Adipose tissue (tissue), 3 donors: Measurements from ENCODE around the gene SLC39A5. TPM values are rescaled to one million over a fixed set of nuclear protein-coding genes. Genes with fewer than 3 reads are reported as not detected.
A peak's percentile ranks its signal among the peaks of the same experiment; 100 is the strongest.

Experiments
- H3K27ac ChIP-seq: one replicate; pipeline ENCODE4 v1.5.1; 2013; ENCODE audit warnings: low read depth, low read length
- WGBS, 3 donors: extraction: QIAGEN DNeasy Blood & Tissue Kit; methylation state at CpG; one replicate each; pipeline ENCODE4 v1.1.7; 2013; 5-methylcytosine and 5-hydroxymethylcytosine counted together
- polyA plus RNA-seq, 3 donors: library from polyadenylated mRNA; stranded (reverse); fragments of 200-250 nt; gene quantifications; one replicate each; pipeline ENCODE4 v1.2.3, GENCODE V29; 2013
- donor health status: healthy with polysubstance abuse.
- donor health status: Bipolar disorder and iron deficiency.
- donor health status: healthy.

The SLC39A5 gene
- polyA plus RNA-seq, 3 donors, result 0.31 to 209 (median 1.0) TPM

DNA sequence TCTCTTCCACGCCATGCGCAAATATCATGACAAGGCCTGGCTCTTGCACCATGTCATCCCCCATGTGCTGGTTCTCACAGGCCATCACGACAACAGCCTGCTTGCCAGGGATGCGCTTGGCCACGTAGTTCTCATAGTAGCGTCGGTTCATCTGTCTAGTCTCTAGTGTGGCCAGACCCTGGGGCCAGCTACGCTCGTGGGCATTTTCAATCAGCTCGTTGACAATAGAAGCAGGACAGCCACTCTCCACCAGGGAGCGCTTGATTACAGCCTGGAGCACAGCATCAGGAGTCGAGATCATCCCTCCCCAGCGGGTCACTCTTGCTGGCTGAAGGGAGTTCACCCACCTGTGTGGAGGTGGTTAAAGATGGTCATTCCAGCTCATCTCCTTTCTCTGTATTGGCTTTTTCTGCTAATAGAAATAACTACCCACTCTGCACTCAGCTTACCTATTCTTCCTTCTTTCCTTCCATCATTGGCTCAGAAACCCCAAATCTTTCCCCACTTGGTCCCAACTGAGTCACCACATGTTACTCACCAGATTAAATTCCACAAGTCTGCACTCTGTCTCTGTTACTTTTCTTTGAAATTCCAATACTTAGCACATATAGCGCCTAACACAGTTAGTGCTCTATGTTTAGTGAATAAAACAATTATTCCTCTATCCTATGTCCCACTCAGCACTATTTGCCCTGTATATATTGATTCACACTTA is 23.2 kb upstream of the SLC39A5 start:
- no peak overlapping the region for H3K27ac ChIP-seq
- WGBS, 3 donors, result 51 to 67% (median 61%) methylated on average over 14 of the region's 14 CpGs

DNA sequence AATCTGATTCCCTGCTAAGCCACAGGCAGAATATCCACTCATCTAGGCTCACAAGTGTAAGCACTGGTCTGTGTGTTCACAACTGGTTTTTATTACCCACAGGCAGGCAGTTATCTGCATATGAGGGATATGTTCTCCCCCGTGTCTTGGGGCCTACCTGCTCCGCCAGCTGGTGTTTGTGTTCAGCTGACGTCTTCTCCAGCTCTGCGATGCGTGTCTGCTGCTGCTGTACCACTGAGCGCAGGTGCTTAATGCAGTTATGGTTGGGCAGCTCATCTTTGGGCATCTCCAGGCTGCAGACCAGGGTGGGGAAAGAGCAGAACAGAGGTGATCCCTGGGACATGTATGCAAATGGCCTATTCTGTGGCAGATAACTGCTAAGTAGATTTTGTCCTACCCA is 21.8 kb upstream of the SLC39A5 start:
- H3K27ac ChIP-seq, result no peak overlapping the region
- WGBS, 3 donors, result 87 to 91% (median 89%) methylated on average over 6 of the region's 6 CpGs

DNA sequence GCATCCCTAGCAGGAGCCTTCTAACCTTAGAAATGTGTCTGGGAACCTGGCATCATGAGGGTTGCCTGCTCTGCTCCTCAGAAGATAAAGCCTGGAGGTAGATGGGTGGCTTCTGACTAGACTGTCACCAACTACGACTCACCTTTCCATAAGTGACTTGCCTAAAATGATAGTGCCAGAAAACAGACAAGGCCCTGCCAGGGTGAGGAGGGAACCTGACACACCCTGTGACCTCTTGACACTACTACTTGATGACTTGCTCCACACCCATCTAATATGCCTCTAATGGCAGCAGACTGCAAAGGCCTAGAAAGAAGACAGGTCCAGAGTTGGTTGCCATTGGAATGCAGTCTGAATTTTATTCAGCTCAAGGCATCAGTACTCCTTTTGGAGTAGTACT is 17.5 kb upstream of the SLC39A5 start:
- WGBS, 3 donors, result 85 to 90% (median 89%) methylated on average over 1 of the region's 1 CpG
- no peak overlapping the region for H3K27ac ChIP-seq

DNA sequence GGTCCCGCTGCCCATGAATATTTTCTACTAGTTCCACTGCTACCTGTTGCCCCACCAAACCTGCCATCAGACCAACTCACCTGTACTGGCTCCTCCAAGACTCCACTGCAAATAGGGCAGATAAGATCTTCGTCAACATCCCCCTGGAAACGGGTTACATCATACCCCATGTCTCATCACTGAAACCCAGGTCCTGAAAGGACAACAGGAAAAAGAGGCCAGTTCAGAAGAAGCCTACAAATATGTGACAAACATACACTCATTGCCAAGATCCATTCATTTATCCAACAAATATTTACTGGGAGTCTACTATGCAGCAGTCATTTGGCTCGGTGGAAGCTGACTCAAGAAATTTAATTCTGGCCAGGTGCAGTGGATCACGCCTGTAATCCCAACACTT is 16.0 kb upstream of the SLC39A5 start:
- no peak overlapping the region for H3K27ac ChIP-seq
- WGBS, 3 donors, result 68 to 87% (median 87%) methylated on average over 5 of the region's 5 CpGs

DNA sequence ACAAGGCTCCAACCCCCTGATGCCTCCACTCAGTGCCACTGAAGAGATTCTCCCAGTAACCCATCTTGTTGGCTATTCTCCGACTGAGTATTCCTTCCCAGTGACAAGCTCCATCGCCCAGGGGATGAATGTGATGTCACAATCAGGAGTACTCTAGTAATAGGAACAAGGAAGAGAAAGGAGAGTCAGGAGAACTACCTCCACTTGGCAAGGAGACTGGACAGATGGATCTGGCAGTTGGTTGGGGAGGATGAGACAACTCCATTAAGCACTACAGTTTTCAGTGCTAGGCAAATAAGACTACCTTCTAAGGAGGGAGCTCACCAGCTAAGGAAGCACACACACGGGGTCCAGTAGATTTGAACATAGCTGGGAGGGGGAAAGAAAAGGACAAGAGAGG is 13.4 kb upstream of the SLC39A5 start:
- 77 to 81% (median 80%) methylated on average over 3 of the region's 3 CpGs for WGBS, 3 donors

DNA sequence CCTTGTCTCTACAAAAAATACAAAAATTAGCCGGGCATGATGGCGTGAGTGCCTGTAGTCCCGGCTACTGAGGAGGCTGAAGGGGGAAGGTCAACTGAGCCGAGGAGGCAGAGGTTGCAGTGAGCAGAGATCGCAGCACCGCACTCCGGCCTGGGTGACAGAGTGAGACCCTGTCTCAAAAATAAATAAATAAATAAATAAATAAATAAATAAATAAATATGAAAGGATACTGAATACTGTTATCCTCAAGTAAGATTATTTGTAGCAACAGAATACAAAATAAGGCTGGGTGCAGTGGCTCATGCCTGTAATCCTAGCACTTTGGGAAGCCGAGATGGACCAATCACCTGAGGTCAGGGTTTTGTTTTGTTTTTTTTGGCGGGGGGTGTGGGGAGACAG is 10.0 kb upstream of the SLC39A5 start:
- 85 to 93% (median 91%) methylated on average over 9 of the region's 9 CpGs for WGBS, 3 donors
- no peak overlapping the region for H3K27ac ChIP-seq

More for the DNA sequence above, 13.4 kb upstream of the SLC39A5 start:
- H3K27ac ChIP-seq, result no peak overlapping the region

DNA sequence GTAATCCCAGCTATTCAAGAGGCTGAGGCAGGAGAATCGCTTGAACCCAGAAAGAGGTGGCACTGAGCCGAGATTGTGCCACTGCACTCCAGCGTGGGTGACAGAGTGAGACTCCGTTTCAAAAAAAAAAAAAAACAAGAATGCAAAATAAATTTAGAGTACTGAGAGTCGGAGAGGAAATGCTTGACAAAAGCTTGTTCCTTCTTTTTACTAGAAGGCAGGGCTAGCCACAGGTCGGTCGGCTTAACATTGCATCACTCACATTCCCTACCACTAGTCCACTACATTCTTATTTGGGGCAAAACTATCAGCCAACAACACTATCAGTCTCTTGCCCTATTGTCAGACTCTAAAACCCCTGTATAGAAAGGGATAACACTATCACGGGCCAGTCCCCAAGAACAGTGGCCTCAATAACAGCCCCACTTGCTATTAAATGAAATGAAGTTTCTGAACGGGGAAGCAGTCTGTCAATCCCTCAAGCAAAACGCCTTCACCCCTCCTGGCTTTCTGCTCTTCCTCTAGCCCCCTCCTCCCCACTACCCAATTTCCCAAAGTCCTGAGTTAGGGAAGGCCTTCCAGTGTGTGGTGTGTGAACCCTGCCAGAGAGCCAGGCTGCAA is 9.1 kb upstream of the SLC39A5 start:
- peak overlapping the region; percentile 30 for H3K27ac ChIP-seq
- 2 to 5% (median 4%) methylated on average over 10 of the region's 10 CpGs for WGBS, 3 donors

DNA sequence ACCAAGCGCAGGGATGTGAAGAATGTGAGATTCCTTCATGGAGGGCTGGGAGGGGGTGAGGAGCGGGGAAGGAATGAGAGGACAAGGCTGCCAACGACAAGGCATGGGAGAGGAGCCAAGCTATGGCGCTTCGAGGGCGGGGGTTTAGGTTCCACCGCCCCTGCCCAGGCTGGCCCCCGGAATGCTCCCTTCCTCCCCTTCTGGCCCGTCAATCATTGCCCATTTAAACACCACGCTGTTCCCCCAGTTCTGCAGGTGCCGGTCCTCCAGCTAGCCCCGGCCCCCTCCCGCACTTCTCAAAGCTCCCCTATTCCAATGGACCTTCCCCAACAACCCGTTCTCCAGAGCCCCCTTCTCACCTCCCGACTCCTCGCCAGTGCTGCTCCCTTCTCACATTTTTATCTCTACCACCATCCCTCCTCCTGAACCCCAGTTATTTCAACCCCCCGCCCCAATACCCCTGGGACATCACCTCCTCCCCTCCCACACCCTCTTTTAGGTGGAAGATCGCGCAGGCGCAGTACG is 8.6 kb upstream of the SLC39A5 start:
- WGBS, 3 donors, result 0% methylated on average over 20 to 21 of the region's 21 CpGs

DNA sequence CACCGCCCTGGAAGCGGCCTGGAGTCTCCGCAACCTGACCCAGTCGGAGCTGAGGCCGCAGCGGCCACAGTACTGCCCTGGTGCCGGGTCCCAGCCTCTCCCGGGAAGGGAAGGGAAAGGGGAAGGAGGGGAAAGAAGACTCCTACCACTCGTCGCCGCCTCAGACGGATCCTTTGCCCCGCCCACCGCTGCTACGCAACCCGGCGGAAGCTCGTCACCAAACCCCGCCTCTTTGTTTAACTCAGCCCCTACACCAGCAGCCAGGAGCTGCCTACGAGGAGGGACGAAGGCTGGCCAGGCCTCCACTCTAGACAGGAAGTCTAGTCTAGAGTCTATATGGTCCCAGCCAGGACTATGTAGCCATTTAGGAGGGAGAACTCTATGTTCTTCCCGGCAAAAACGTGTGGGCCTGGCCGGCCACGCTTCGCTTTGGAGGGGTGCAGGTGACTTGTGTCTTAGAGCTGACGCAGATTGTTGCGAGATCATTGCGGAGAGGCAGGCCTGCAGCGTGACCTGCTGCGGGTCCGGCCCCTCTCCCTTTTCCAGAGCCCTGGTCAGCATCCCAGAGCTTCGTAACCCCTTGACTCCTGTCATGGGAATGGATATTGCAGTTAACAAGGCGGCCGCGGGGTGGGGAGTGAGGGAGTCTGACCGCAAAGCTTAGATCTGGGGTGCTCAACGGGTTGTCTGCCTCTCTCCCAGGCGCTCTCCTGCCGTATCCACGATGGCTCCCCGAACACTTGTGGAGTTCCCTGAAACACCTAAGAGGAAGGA is 7.9 kb upstream of the SLC39A5 start, which contains the start of gene RNF41:
RNF41 (minus strand) TSS at position 166 of the 774 bp plus-strand sequence. CDS start 7,875 bp downstream, outside the sequence.
- 1% methylated on average over 41 to 42 of the region's 42 CpGs for WGBS, 3 donors

More for the DNA sequence above, 8.6 kb upstream of the SLC39A5 start:
- H3K27ac ChIP-seq, result peak overlapping the region; percentile 30

DNA sequence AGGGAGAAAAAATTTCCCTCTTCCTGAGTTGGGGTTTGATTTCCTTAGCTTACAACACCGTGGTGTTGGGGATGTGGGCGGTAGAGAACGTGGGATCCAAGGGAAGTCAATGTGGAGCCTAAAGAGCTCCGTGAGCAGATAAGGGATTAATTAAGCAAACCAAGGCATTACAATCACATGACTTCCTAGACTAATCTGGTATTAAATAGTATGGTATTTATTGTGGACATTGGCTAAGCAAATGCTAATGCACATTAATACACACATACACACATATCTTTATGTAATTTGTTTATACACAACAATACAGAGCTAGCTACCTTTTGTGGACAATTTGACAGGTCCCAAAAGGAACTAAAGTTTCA is 7.3 kb upstream of the SLC39A5 start:
- 5 to 7% (median 5%) methylated on average over 4 of the region's 4 CpGs for WGBS, 3 donors

More for the DNA sequence above, 7.9 kb upstream of the SLC39A5 start, which contains the start of gene RNF41:
- peak within 1 kb of the TSS; percentile 88 for H3K27ac ChIP-seq

DNA sequence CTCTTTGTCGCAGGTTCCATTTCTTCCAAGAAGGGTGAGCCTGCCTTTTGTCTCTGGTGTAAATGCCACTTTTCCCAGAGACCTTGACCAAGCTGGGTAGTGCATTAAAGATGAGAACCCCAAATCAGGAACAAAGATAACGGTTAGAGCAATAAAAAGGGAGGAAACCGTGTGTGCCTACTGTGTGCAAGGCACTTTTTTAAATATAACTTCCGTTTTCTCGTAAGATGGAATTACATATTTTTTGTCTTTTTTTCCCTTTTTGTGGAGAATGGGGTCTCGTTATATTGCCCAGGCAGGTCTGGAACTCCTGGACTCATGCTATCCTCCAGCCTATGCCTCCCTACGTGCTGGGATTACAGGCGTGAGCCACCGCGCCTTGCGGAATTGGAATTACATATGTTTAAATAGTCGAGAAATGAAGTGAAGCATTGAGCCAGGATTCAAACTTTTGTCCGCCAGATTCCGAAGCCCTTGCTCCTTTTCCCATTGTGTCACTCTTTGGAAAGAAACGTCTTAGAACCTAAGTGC is 6.2 kb upstream of the SLC39A5 start:
- WGBS, 3 donors, result 19 to 24% (median 22%) methylated on average over 15 of the region's 15 CpGs
- no peak overlapping the region for H3K27ac ChIP-seq

More for the DNA sequence above, 7.3 kb upstream of the SLC39A5 start:
- H3K27ac ChIP-seq, result peak overlapping the region; percentile 88

DNA sequence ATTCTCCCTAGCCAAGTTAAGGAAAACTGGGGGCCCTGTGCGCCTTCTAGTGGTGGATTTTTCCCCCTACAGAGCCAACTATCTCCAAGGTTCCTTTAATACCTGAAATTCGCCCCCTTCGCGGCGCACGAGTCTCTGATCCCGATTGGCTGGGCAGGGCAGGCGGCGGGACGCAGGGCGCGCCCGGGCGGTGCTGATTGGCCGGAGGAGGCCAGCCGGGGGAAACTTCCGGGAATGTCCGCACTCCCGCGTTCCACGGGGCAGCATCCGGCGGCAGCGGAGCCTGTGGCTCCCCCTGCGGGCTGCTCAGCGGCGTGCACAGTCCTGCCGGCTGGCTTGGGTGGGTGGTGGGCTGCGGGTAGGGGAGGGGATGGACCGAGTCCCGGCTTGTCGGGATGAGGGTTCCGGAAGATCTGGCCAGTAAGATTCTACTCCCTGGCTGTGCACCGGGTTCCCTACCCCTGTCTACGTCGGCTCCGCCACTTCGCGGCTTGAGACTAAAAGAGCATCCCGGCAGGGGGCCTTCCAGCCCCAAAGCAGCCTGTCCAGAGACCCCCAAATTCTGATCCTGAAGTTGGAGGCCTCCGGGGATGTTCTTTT is 5.6 kb upstream of the SLC39A5 start, which contains the start of gene NABP2:
NABP2 (plus strand) TSS at position 241 of the 600 bp plus-strand sequence. CDS start 515 bp downstream, outside the sequence.
- WGBS, 3 donors, result 1% methylated on average over 41 of the region's 41 CpGs
- H3K27ac ChIP-seq, result peak within 1 kb of the TSS; percentile 53

DNA sequence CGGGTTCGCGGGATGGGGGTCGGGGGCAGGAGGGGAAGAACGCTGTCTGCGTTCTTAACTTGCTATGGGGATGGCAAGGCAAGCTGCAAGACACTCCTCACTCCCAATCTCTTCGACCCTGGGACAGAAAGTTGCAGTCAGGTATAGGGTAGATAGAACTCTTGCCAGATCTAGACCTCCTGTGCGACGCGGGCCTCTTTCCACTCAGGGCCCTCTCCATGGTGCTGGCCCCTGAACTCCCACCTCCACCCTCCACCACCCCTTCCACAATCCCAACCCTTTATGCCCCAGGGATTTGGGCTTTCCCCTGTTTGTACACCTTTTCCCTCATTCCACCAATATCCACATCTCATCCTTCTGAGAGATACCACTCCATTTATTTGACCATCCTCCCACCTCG is 4.9 kb upstream of the SLC39A5 start:
- H3K27ac ChIP-seq, result no peak overlapping the region
- 56 to 78% (median 72%) methylated on average over 11 of the region's 11 CpGs for WGBS, 3 donors

DNA sequence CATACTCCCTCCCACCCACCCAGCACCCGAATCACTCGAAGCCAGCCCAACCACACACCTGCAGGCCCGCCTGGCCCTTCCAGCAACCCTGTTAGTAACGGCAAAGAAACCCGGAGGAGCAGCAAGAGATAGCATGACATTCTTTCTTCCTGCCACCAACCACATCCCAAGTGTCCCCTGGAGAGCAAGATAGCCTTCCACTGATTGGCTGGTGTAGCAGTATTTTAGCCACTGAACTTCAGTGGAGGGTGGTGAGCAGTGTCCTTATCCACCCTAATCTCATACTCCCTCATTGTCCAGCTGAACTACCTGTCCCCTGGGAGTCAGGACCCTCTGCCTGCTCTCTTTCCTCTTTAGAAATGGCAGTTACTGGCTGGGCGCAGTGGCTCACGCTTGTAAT is 769 bp upstream of the SLC39A5 start:
- 73 to 92% (median 88%) methylated on average over 7 of the region's 7 CpGs for WGBS, 3 donors

DNA sequence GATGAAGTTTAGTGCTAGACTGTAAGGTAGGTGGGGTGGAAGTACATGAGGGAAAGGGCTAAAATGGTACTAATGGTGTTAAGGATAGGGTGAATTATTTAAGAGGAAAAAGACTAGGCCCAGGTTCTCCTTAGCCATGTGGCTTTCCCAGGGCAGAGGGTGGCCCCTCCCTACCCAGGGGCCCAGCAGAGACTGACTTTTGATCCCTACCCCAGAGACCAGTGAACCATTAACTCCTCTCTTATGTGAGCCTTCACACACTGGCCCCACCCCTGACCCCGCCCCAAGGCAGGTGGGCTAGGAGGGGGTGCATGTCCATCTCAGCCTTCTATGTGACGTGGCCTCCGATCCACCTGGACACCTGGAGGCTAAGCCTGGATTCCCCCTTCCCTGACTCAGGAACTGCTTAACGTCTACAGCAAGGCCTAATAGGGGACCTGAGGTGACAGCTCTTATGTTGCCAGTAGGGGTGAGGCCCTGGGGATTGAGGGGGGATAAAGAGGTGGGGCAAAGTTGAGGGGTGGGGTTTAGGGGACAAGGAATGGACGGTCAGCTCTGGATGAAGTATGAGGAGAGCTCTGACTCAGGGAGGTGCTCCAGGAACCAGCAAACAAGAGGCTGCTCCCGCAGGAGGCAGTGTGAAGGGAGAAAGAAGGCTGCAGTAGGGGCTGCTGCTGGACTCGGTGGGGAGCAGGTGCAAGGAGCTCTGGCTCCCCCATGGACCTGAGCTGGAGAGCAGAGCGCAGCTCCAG is 757 bp downstream of the SLC39A5 start:
- no peak overlapping the region for H3K27ac ChIP-seq
- WGBS, 3 donors, result 30 to 83% (median 76%) methylated on average over 8 of the region's 8 CpGs

More for the DNA sequence above, 769 bp upstream of the SLC39A5 start:
- no peak overlapping the region for H3K27ac ChIP-seq

DNA sequence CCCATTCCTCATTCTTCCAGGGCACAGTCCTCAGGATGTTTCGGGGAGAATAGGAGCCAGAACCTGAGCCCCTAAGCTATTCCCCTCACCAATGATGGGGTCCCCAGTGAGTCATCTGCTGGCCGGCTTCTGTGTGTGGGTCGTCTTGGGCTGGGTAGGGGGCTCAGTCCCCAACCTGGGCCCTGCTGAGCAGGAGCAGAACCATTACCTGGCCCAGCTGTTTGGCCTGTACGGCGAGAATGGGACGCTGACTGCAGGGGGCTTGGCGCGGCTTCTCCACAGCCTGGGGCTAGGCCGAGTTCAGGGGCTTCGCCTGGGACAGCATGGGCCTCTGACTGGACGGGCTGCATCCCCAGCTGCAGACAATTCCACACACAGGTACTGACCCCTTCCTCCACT is 1.3 kb downstream of the SLC39A5 start:
- H3K27ac ChIP-seq, result no peak overlapping the region
- 50 to 93% (median 91%) methylated on average over 11 of the region's 11 CpGs for WGBS, 3 donors

DNA sequence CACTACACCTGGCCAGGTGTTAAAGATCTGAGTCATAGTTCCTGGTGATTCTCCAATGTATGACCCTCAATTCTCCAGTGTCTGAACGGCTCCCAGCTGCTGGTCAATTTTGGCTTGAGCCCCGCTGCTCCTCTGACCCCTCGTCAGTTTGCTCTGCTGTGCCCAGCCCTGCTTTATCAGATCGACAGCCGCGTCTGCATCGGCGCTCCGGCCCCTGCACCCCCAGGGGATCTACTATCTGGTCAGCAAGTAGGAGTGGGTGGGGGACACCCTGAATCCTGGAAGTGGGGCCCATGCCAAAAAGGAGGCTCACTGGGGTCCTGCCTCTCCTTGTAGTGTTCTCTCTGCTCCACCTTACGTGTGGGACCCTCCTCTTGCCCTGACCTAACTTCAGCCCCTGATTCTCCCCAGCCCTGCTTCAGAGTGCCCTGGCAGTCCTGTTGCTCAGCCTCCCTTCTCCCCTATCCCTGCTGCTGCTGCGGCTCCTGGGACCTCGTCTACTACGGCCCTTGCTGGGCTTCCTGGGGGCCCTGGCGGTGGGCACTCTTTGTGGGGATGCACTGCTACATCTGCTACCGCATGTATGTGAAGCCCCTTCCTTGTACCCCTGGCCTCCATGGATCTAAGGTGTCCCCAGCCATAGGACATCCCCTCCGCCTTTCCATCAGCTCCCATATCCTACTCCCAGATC is 5.0 kb downstream of the SLC39A5 start:
- 56 to 74% (median 70%) methylated on average over 16 of the region's 16 CpGs for WGBS, 3 donors
- H3K27ac ChIP-seq, result no peak overlapping the region
